Measurements from ENCODE around the gene BUD13.
"Not testable (repeated sequence)": the region's sequence is repeated elsewhere in the genome, so short reads cannot be mapped to it uniquely, and the experiment has no call there.

The BUD13 gene

DNA sequence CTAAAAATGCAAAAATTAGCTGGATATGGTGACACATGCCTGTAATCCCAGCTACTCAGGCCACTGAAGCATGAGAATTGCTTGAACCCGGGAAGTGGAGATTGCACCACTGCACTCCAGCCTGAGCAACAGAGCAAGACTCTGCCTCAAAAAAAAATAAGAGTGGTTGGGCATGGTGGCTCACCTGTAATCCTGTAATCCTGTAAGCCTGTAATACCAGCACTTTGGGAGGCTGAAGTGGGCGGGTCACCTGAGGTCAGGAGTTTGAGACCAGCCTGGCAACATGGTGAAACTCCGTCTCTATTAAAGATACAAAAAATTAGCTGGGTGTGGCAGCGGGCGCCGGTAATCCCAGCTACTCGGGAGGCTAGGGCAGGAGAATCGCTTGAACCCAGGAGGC is 16.7 kb downstream of the BUD13 start:
- not testable (repeated sequence) for DNase-seq (ENCODE audit: low read depth in 2 of 2)

DNA sequence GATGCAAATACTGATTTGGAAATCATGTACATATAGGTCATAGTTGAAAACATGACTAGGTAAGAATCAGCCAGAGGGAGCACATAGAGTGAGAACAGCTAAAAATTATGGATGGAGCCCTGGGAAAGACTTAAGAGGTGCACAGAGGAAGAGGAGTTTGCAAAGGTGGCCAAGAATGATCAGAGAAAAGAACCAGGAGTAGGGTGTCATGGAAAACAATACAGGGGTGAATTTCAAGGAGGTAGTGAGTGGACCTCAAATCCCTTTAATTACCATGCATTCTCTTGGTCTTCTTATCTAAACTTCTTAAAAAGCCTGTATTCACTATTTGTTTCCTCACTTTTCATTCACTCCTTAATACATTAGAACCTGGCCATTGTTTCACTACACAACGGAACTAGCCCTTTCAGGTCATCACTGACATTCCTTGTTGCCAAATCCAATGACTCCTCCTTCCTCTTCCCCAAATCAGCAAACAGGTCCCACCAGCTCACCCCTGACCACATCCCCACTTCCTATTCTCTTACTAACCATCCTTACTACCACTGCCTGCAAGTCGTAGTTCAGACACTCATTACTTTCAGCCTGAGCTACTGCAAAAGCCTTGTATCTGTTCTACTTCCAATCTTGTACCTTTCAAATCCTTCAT is 22.6 kb downstream of the BUD13 start:
- no peak for DNase-seq (ENCODE audit: low read depth in 2 of 2)

DNA sequence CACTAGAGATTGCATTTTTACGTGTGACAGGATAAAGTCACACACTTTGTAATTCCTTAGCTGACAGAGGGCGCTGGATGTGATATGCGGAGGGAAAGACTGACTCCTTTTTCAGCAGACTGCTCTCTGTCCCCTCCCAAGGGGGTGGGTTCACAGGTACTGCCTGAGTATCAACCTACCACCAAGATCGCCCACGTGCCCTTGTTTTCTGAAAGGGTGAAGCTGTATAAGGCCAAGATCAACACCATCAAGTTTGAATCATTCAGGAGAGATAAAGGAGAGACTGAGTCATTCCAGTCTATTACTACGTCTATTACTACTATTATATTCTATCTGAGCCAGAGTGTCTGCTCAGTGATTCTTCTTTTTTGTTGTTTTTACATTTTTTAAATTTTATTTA is 30.7 kb downstream of the BUD13 start:
- no peak for DNase-seq (ENCODE audit: low read depth in 2 of 2)

DNA sequence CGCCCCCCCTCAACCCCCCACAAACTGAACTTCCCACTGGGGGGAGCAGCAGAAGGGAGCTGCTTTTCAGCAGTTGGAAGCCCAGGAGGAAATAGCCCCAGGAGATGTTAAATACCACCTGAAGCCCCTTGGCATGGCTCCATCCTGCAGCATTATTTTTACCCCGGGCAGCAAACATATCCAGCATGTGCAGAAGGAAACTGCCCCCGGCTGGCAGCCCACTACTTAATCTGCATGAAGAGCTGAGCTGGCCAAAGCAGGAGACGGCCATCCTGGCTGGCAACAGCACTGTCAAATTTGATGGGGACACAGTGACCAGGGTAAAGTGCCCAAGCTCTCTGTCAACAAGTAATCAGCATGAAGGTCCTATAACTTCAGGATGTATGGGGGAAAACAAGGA is 32.0 kb downstream of the BUD13 start:
- no peak for DNase-seq (ENCODE audit: low read depth in 2 of 2)

DNA sequence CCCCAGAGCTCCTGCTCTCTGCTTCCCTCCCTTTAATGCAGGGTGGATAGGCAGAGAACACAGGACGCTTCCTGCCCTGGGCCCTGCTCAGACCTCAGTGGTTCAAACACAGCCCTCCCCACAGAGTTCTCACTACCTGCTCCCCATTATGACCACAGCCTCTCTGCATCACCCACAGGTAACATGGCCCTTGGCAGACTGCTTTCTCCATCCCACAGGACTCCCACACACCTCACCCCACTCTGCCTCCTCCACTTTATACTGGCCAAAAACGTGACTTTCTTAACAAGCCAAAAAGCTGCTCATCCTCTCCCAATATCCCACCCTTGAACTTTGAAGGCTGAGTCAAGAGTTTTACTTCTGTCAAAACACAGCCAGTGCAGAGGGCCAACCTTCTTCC is 33.8 kb downstream of the BUD13 start:
- no peak for DNase-seq (ENCODE audit: low read depth in 2 of 2)

DNA sequence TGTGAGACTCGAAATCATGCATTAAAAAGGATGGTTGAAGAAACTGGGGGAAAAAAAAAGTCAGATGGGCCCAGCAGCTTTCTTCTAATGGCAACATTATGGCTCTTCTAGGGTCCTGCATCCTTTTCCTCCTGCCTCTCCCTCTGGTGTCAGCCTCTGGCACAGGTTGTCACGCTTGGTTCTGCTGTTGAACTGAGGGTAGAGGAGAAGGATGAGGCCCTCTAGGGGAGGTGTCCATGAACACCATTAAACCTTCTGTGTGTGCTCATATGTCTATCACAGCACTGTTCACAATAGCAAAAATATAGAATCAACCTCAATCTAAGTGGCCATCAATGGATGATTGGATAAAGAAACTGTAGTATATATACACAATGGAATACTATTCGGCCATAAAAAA is 36.0 kb downstream of the BUD13 start:
- DNase-seq (ENCODE audit: low read depth in 2 of 2) = no peak

DNA sequence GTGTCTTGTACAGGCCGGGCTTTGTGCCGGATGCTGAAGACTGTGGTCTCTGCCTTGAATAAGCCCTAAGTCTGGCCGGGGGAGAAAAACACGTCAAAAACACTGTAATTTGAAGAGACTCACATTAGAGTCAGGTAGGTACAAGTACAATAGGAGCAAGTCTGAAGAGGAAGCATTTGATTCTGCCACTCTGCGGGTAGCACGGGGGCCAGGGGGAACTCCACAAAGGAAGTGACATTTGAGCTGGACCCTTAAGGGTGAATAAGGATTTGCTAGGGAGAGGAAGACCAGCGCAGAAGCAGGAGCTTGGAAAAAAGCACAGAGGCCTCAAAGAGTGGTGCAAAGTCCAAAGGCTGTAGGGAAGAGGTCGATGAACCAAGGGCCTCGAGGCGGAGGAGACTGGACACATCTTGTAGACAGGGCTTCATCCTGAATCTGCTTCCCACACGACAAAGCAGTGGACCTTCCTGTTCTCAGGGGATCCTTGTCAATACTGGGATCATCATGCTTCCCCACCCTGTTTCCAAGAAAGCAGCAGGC is 38.7 kb downstream of the BUD13 start:
- DNase-seq (ENCODE audit: low read depth in 2 of 2) = no peak

DNA sequence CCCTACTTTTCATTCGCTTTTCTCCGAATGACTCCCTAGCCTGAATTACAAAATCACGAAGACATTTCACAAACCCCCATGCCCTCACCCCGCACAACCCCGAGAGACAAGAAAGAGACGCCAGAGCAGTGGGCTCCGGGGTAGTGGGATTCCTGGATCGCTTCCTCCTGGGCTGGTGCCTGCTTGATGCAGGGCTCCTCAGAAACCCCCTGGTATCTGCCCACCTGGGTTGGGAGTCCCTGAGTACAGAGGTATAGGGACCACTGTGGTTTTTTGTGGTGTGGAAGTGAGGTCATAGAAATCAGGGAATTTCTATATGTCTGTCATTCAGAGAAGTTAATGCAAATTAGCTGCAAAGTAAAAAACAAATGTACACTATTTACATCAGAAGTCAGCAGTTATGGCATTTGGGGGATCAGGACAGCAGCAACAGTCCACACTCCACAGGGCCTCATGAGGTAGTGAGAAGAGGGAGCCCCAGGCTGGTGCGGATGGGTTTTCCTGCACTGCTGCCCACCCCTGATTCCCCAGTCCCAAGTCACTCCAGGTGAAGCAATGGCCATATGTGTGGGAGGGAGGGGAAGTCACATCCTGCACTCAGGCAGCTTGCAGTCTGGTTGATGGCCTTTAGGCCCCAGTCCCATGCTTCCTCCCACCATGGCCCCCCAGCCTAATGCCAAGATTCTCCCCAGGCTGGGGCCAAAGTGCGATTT is 39.6 kb downstream of the BUD13 start:
- DNase-seq (ENCODE audit: low read depth in 2 of 2) = no peak

DNA sequence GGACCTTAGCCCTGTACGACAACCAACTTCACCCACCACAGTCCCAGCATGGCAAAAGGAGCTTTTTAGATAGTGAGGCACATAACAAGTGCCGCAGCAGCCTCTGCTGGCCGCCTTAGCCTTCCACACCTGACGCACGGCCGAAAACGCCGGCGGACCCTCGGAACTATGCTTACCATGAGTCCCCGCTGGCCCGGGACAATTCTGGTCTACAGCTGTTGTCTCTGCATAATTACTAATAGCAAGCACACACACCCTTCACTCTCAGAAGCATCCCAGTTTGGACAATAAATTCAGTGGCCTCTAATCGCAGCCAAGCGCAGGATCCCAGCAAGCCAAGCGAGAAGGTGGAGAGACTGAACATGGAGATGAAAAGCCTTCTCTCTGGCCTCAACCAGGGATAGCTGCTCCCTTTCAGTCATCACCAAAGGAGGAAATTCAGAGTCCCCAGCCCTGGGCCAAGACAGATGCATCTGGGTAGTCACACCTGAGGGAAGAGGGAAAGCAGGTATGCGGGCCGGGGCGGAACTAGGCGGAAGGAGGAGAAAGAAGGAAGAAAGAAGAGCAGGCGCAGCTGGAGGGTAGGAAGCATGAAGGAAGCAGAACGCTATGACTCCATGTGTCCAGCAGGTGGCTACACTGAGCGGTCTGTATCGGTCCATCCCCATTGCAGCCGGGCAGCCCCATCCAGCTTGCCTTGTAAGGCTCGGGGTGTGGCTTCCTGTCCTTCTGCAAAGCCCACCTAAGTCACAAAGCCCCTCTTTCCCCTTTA is 40.3 kb downstream of the BUD13 start:
- peak; percentile 47 to 53 for DNase-seq (ENCODE audit: low read depth in 2 of 2)

DNA sequence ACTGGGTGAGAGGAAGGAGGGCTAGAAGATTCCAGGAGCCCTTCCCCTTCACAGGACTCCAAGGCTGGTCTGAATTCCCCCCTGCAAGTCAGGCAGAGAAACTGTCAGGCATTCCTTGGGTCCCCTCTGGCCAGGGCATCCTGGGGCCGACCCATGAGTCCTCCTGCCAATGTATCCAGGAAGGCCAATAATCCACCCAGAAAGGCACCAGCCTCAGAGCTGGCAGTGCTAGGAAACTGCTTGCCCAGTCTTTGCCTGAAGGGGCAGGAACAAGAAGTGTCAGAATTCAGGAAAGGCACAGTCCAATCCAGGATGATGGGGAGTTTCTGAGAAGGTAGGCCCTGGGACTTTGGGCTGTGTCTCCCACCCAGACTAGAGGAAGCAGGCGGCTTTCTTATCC is 41.0 kb downstream of the BUD13 start:
- DNase-seq (ENCODE audit: low read depth in 2 of 2) = no peak

DNA sequence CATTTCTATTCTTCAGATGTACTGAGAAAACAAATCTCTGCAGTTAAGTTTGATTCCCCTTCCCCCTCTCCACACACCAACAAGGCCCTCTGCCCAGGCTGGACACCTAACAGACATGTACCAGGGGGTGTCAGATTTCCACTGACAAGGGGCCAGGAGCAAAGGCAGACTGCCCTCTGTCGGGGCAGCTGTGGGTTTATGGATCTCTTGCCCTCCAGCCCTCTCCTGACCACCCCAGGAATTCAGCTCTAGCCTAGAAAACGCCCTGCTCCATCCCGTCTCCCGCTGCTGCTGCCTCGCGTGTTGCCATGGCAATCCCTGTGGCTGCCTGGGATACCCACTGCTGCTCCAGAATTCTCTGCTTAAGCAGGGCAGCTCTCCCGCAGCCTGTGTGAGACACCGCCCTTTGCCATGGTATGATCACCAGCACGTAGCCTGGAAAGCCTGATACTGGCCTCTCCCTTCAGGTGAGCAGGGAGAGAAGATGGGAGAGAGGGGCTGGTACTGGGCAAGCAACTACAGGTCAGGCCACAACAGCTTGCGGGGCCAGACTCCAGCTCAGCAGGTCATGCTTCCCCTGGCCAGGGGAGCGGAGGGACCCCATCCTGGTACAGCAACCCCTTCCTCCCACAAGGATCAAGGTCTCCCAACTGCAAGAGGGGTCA is 41.6 kb downstream of the BUD13 start:
- DNase-seq (ENCODE audit: low read depth in 2 of 2) = no peak

DNA sequence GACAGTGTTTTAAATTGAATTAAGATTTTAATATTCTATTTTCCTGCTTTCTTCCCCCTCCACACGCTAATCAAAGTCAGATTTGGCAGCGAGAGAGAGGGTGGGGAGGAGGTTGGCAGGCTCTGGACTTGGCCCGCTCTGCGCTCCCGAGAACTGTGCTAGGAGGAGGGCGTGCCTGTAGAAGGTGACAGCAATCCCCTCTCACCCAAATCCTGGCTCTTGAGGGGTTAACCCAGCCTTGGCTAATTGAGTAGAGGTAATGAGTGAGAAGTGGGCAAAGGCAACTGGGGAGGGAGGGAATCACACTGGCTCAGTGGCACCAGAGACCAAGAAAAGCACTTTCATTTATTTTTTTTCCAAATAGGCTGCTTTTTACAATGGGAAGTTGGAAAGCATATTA is 42.2 kb downstream of the BUD13 start:
- no peak for DNase-seq (ENCODE audit: low read depth in 2 of 2)

DNA sequence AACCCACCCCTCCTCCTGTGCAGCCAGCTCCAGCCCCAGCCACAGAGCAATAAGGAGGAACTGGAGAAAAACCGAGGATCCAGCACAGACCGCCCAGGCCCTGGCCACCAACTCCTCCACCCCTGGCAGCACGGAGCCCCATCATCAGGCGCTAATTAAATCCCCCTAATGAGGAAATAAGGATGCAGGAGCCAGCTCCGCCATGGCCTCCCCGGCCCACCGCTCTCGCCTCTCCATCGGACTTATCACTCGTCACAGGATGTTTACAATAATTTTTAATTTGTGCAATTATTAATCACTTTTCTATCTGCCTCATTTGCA is 42.6 kb downstream of the BUD13 start:
- DNase-seq (ENCODE audit: low read depth in 2 of 2) = no peak

DNA sequence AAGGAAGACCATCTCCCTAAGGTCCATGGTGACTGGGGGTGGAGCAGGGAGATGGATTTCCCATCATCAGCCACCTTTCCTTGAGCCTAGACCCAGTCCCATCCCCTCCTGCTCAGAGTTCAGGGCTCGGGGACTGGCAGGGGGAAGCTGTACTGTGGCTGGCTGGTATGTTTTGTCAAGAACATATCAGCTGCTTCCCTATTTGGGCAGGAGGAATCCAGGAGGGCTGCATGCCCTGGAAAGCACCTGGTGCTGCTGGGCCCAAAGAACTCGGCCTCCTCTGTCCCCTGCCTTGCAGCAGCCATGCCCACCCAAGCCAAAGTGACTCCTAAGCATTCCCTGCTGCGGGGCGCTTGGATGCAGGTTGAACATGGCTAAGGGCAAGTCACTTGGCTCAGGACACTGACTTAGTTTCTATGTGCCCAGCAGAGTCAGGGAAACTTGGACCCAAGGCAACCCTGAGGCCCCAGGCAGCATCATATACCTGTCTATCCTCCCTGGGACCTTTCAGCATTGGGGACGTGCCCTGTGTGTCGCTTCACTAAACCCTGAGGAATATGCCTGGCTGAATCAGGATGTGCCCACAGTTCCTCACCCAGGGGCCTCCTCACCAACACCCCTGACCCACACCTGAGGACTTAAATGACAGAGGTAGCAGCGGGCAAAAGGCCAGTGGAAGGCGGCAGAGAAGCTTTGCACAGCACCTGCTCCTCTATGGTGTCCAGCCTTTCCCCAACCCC is 43.1 kb downstream of the BUD13 start:
- DNase-seq (ENCODE audit: low read depth in 2 of 2) = no peak

DNA sequence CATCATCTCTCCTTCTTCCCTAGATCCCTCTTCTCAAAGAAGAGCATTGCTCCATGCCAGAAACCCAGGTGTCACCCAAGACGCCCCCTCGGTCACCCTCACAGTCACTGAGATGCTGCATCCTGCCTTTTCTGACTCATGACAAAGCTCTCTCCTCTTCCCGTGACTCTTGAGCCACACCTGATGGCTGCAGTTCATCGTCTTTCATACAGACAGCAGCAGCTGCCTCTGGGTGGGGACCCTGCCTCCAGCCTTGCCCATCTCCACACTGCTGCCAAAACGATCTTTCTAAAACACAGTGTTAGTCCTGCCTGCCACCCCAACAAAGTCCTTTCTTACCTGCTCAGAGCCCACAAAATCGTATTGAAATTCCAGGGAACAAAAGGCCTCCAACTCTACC is 44.8 kb downstream of the BUD13 start:
- no peak for DNase-seq (ENCODE audit: low read depth in 2 of 2)

DNA sequence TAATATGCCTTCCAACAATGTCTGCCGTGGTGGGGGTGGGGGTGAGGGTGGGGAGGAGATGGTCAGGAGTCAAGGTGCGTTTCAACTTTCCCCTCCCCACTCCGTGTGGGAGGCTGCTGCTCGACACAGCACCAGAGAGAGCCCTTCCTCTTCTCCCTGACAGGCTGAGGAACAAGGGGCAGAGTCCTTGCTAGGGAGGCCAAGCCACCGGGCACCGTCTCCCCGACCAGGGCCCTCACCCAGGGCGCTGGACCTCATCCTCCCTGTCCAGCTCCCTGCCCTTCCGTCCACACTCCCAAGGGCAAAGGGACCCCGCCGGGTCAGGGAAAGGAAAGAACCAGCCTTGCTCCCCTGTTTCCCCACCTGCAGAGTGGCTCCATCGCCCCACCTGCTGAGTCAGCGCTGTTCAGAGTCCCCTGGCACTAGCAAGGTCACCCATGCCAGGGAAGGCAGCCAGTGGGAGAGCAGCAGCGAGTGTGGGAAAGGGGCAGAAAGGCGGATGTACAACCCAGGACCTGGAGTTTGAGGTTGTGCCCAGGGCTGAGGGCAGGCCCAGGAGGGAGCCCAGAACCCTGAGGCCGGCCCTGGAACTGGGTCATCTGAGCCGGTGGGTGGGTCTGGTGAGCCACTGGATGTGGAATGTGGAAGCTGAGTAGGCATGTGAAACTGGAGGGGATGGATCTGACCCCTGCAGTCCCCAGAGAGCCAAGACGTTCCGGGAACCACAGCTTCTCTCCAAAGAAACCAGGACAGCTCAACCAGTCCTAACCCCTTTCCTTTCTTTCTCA is 47.2 kb downstream of the BUD13 start:
- no peak for DNase-seq (ENCODE audit: low read depth in 2 of 2)

DNA sequence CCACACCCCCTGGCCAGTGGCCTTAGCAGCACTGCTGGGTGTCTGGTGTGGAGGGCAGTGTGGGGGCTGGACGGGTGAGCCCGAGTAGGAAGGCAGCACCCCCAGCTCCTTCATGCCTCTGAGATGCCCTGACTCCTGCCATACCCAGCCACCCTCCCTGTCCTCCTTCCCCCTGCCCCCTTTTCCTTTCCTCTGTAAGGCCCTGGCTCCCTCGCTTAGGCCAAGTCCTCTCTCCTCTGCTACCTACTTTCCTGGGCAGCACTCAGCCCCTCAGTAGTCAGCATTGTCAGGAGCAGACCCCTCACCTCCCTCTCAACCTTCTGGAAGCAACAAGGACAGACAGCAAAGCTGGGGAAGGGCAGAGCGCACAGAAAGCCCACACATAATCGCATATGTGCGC is 48.0 kb downstream of the BUD13 start:
- DNase-seq (ENCODE audit: low read depth in 2 of 2) = no peak

DNA sequence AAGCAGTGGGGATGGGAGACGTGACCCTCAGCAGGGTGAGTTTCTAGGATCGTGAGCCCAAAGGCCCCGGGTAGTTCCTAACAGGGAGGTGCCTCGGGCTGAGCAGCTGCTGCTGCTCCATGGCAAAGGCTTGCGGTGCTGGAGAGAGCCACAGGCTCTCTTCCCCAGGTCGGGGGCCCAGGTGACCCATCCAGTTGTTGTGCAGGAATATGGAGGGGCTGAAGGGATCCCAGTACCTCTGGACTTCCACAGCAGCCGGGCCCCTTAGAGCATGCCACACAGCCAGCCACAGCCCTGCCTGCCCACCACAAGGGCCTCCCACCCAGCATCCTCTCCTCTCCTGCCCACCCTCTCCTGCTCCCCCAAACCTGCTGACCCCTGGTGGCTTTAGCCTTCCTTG is 49.3 kb downstream of the BUD13 start:
- DNase-seq (ENCODE audit: low read depth in 2 of 2) = no peak

DNA sequence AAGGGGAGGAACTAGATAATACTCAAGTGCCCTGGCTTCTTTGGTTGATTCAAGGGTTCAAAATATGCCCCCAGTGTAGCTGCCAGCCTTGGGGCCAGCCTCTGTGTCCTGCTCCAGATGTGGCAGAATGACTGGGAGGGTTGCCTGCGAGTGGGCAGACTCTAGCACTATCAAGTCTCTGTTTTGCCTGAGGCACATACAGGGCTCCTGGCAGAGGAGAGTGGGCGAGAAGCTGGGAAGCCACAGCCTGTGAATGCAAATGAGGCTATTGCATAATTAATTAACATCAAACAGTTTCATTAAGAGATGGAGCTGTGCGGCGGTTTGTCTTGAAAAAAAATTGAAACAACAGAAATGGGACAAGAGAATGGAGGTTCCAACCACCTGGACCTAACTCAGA is 50.8 kb downstream of the BUD13 start:
- DNase-seq (ENCODE audit: low read depth in 2 of 2) = no peak

DNA sequence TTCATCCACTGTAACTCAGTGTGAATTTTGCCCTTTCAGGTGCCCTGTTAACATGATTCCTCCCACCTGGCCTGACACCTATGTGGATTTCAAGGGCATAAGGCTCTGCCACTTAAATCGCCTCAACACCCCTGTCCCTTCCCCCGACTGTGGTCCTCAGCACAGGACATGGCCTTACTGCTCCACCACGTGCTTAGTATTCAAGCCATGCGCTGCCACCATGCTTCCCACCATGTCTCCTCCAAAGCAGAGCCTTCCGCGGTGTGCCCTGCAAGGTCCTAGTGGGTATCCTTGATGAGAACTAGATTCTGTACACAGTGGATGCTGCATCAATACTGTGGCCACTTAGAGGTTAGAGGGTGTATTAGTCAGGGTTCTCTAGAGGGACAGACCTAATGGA is 51.9 kb downstream of the BUD13 start:
- no peak for DNase-seq (ENCODE audit: low read depth in 2 of 2)

DNA sequence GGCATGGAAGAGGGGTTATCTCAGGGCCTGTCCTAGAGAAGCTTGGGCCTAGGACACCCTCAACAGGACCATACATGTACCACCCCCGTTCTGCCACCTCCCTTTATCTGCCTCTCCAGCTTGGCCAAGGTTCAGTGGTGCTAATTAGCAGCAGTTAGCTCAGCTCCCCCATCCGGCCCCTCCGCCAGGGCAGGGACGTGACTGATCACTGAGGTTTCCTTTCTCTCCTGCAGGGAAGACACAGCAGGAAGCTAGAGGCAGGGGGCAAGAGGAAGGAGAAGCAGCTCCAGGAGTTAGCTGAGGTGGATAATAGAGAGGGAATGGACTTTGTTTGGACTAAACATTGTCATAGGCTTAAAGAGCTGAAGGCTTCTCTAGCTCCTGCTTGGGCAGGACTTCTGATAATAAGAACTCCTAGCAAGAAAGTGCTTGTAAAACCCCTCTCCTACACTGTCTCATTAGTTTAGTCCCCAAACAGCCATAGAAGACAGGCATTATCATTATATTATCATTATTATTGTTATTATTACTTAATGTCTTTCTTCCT is 53.8 kb downstream of the BUD13 start:
- DNase-seq (ENCODE audit: low read depth in 2 of 2) = no peak
